ENCODE data around the gene DHX58.

DNA sequence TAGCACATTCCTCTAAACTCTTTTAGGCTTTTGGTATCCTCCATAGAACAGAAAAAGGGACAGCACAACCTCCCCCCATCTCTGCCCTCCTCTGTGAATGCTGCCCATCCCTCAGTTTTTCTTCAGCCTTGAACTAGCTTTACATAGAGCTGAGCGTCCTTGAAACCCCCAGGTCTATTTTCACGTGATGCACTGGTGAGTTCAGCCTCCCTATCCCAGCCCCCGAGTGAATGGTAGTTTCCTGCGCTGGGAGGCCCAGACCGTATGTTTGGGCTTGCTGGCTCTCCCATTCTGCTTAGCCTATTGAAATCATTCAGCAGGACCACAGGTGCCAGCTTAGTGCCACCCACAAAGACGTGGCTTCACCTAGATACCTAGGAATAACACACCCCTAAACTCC, 36.7 kb downstream of the DHX58 start:
- TF ChIP-seq IKZF3 (tag by site-specific recombination; IDR thresholded peaks at IDR 0.05) (no peak), ZNF660 (tag by site-specific recombination; IDR thresholded peaks at IDR 0.05) (no peak), YY1 (tag by site-specific recombination; IDR thresholded peaks at IDR 0.05) (no peak), REPIN1 (tag by site-specific recombination; IDR thresholded peaks at IDR 0.05; ENCODE audit: low read depth) (no peak)
- TF ChIP-seq, protein P1, sequence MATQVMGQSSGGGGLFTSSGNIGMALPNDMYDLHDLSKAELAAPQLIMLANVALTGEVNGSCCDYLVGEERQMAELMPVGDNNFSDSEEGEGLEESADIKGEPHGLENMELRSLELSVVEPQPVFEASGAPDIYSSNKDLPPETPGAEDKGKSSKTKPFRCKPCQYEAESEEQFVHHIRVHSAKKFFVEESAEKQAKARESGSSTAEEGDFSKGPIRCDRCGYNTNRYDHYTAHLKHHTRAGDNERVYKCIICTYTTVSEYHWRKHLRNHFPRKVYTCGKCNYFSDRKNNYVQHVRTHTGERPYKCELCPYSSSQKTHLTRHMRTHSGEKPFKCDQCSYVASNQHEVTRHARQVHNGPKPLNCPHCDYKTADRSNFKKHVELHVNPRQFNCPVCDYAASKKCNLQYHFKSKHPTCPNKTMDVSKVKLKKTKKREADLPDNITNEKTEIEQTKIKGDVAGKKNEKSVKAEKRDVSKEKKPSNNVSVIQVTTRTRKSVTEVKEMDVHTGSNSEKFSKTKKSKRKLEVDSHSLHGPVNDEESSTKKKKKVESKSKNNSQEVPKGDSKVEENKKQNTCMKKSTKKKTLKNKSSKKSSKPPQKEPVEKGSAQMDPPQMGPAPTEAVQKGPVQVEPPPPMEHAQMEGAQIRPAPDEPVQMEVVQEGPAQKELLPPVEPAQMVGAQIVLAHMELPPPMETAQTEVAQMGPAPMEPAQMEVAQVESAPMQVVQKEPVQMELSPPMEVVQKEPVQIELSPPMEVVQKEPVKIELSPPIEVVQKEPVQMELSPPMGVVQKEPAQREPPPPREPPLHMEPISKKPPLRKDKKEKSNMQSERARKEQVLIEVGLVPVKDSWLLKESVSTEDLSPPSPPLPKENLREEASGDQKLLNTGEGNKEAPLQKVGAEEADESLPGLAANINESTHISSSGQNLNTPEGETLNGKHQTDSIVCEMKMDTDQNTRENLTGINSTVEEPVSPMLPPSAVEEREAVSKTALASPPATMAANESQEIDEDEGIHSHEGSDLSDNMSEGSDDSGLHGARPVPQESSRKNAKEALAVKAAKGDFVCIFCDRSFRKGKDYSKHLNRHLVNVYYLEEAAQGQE (tag by site-specific recombination; IDR thresholded peaks at IDR 0.05) = no peak
- TF ChIP-seq, protein P2, sequence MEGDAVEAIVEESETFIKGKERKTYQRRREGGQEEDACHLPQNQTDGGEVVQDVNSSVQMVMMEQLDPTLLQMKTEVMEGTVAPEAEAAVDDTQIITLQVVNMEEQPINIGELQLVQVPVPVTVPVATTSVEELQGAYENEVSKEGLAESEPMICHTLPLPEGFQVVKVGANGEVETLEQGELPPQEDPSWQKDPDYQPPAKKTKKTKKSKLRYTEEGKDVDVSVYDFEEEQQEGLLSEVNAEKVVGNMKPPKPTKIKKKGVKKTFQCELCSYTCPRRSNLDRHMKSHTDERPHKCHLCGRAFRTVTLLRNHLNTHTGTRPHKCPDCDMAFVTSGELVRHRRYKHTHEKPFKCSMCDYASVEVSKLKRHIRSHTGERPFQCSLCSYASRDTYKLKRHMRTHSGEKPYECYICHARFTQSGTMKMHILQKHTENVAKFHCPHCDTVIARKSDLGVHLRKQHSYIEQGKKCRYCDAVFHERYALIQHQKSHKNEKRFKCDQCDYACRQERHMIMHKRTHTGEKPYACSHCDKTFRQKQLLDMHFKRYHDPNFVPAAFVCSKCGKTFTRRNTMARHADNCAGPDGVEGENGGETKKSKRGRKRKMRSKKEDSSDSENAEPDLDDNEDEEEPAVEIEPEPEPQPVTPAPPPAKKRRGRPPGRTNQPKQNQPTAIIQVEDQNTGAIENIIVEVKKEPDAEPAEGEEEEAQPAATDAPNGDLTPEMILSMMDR (tag by site-specific recombination; IDR thresholded peaks at IDR 0.05) = no peak
